Calu3 (cell line): Measurements from ENCODE around the gene CMTM8. TPM values are rescaled to one million over a fixed set of nuclear protein-coding genes. Genes with fewer than 3 reads are reported as not detected.

Source experiments
- BruUV-seq: library from RNA; stranded (reverse); fragments of 400-500 nt; replicated peaks from 2 replicates; lab custom pipeline; 2021; lab: Mats Ljungman, UMichigan
- CTCF ChIA-PET: fragments of 300-600 bp; sonication (Branson Sonifier 250); formaldehyde crosslinking; loops from one replicate; lab custom pipeline; 2022; ENCODE audit warnings: antibody characterized with exemption; lab: Charles Lee
- DNase-seq: peaks from one replicate; pipeline ENCODE4 v3.0.0; 2022
- H3K27ac Mint-ChIP-seq: one replicate; pipeline ENCODE4 v1.8.0; 2022; ENCODE audit warnings: mixed read lengths; ENCODE audit not compliant: unreplicated experiment
- H3K27me3 Mint-ChIP-seq: one replicate; pipeline ENCODE4 v1.8.0; 2022; ENCODE audit warnings: mixed read lengths; ENCODE audit not compliant: unreplicated experiment
- H3K36me3 Mint-ChIP-seq: one replicate; pipeline ENCODE4 v1.8.0; 2022; ENCODE audit warnings: mild to moderate bottlenecking, moderate library complexity, mixed read lengths; ENCODE audit not compliant: insufficient read depth, unreplicated experiment
- H3K4me1 Mint-ChIP-seq: one replicate; pipeline ENCODE4 v1.8.0; 2022; ENCODE audit warnings: mild to moderate bottlenecking, low read depth, mixed read lengths; ENCODE audit not compliant: unreplicated experiment
- H3K4me3 Mint-ChIP-seq: one replicate; pipeline ENCODE4 v1.8.0; 2022; ENCODE audit warnings: mild to moderate bottlenecking, low read depth, moderate library complexity, mixed read lengths; ENCODE audit not compliant: unreplicated experiment
- H3K9me3 Mint-ChIP-seq: one replicate; pipeline ENCODE4 v1.8.0; 2022; ENCODE audit warnings: low read depth, mixed read lengths; ENCODE audit not compliant: unreplicated experiment
- intact Hi-C: fragments of 100-400 bp; cut with micrococcal nuclease; formaldehyde crosslinking; loops from one replicate; pipeline ENCODE4 v1.10.0; 2022; ENCODE audit not compliant: unreplicated experiment
- total RNA-seq: library from RNA; stranded (reverse); gene quantifications from 2 replicates; pipeline ENCODE4 v1.2.3, GENCODE V29; 2022
- TF ChIP-seq, protein P1 (sequence below): fragments of 200-600 bp; IDR thresholded peaks from one replicate; pipeline ENCODE4 v1.8.0; 2022; ENCODE audit warnings: antibody characterized with exemption; ENCODE audit not compliant: unreplicated experiment

Gene CMTM8
- total RNA-seq, 1 experiment from 2014 or later: 19.0 TPM

GRCh38 chr3:32367442-32367841 lies 129.0 kb downstream of the CMTM8 start:
- Mint-ChIP-seq H3K36me3 (peaks cover 5% of the 10 kb centered on the region), H3K27ac (no peak overlapping the region), H3K27me3 (no peaks in the 10 kb centered on the region), H3K4me3 (no peak overlapping the region), H3K9me3 (no peaks in the 10 kb centered on the region), H3K4me1 (peaks cover 20% of the 10 kb centered on the region)
- intact Hi-C loops: no loop called here
- DNase-seq: no peak
- BruUV-seq: no TSS peak
- CTCF ChIA-PET: no interaction called here
- TF ChIP-seq, protein P1, sequence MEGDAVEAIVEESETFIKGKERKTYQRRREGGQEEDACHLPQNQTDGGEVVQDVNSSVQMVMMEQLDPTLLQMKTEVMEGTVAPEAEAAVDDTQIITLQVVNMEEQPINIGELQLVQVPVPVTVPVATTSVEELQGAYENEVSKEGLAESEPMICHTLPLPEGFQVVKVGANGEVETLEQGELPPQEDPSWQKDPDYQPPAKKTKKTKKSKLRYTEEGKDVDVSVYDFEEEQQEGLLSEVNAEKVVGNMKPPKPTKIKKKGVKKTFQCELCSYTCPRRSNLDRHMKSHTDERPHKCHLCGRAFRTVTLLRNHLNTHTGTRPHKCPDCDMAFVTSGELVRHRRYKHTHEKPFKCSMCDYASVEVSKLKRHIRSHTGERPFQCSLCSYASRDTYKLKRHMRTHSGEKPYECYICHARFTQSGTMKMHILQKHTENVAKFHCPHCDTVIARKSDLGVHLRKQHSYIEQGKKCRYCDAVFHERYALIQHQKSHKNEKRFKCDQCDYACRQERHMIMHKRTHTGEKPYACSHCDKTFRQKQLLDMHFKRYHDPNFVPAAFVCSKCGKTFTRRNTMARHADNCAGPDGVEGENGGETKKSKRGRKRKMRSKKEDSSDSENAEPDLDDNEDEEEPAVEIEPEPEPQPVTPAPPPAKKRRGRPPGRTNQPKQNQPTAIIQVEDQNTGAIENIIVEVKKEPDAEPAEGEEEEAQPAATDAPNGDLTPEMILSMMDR: no peak

DNA sequence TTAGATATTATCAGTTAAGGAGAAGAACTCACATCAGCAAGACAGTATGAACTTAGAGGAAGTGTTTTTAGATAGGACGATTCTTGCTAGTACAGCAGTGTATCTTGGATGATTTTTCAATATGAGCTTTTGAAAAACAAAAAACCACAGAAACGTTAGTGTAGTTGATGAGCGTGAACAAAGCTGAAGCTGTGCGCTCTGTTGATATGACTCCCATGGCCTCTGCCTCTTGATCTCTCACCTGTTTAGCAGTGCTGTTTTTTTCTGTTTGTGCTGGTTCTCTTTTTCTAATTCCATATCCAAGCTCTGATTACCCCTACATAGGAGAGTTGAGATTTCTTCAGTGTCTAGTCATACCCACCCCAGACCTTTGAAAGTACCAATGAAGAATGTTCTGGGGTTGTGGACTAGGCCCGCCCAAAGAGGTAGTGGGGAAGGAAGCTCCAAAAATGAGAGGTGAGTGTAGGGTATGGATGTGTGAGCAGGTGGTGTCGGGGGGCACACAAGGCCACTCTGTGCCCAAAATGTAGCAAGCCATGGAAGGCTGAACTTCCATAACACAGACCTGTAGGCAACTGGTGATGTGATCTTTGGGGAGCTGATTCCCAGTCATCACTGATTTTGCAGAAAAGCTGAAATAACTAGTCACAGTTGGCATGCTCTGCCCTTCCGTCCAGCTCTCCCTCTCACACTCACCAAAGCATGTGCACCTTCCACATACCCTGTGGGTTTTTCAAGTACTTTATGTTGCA lies 133.2 kb downstream of the CMTM8 start:
- intact Hi-C loops: loop anchor here (10.0 kb wide), 1 partner anchor 93 kb away; no protein-coding TSS in a partner anchor

GRCh38 chr3:32372213-32372490 lies 133.7 kb downstream of the CMTM8 start:
- intact Hi-C loops: loop anchor here (10.0 kb wide), 1 partner anchor 93 kb away; no protein-coding TSS in a partner anchor
- no peak for DNase-seq
- no TSS peak for BruUV-seq
- CTCF ChIA-PET: no interaction called here
- no peaks in the 10 kb centered on the region for H3K27me3 Mint-ChIP-seq
- TF ChIP-seq, protein P1: no peak
- no peak overlapping the region for H3K4me3 Mint-ChIP-seq
- H3K27ac Mint-ChIP-seq: no peak overlapping the region
- H3K9me3 Mint-ChIP-seq: no peaks in the 10 kb centered on the region
- peaks cover 10% of the 10 kb centered on the region for H3K4me1 Mint-ChIP-seq
- H3K36me3 Mint-ChIP-seq: no peaks in the 10 kb centered on the region

More for the DNA sequence above, 133.2 kb downstream of the CMTM8 start:
- H3K27ac Mint-ChIP-seq: no peak overlapping the region
- H3K36me3 Mint-ChIP-seq: no peaks in the 10 kb centered on the region
- H3K4me3 Mint-ChIP-seq: no peak overlapping the region
- no peaks in the 10 kb centered on the region for H3K27me3 Mint-ChIP-seq
- no peak for DNase-seq
- H3K9me3 Mint-ChIP-seq: no peaks in the 10 kb centered on the region
- no TSS peak for BruUV-seq
- CTCF ChIA-PET: interaction anchor here (0.6 kb wide), 1 partner anchor 10 kb away, joined by 4 read pairs; no protein-coding TSS in a partner anchor
- TF ChIP-seq, protein P1: no peak
- H3K4me1 Mint-ChIP-seq: peaks cover 15% of the 10 kb centered on the region

- no peak for DNase-seq
- Mint-ChIP-seq H3K36me3 (no peaks in the 10 kb centered on the region), H3K4me3 (no peak overlapping the region), H3K9me3 (no peaks in the 10 kb centered on the region), H3K4me1 (peaks cover 8% of the 10 kb centered on the region), H3K27ac (no peak overlapping the region), H3K27me3 (no peaks in the 10 kb centered on the region)
- intact Hi-C loops: loop anchor here (10.0 kb wide), 1 partner anchor 92 kb away; no protein-coding TSS in a partner anchor
- CTCF ChIA-PET: no interaction called here
- no TSS peak for BruUV-seq
- TF ChIP-seq, protein P1: no peak
Measured at GRCh38 chr3:32373276-32373675, 134.8 kb downstream of the CMTM8 start.
